ENCODE data around the gene MZT2A.
"Not testable (repeated sequence)": the region's sequence is repeated elsewhere in the genome, so short reads cannot be mapped to it uniquely, and the experiment has no call there.

The MZT2A gene

DNA sequence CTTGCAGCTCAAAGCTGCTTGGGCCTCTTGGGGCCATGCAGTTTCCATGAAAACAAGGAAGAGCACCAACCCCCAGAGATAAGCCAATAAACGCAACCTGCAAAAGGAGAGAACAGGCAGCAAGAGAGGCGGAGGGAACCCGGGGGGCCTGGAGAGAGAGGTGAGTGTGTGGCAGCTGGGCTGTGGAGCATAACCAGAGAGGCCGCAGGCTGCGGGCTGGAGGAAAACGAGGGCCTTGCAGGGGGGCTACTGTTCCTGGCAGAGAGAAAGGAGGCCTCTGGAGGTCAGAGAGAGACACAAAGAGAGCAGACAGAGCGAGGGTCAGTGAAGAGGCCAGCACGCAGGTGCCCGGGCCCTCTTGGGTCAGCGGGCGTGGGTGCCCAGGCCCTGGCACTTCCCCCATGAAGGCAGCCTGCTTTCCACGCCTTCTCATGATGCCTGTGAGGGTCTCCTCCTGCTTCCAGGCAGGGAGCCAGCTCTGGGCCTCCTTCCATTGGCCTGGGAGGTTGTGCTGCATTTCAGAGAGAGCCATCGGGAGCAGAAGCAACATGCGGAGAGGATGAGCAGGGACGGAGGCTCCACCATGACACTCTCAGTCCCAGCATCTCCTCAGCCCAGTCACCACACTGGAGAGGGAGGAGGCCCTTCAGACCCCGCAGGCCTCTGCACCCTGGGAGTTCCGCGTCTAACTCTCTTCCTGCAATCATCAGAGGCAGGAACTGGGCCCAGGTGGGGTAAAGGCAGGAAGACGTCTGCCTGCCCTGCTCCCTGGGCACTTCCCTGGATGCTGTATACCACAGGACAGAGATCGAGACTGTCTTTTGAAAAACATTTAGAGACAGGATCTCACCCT is 1.4 kb downstream of the MZT2A start:
- DNase-seq: not testable (repeated sequence)

DNA sequence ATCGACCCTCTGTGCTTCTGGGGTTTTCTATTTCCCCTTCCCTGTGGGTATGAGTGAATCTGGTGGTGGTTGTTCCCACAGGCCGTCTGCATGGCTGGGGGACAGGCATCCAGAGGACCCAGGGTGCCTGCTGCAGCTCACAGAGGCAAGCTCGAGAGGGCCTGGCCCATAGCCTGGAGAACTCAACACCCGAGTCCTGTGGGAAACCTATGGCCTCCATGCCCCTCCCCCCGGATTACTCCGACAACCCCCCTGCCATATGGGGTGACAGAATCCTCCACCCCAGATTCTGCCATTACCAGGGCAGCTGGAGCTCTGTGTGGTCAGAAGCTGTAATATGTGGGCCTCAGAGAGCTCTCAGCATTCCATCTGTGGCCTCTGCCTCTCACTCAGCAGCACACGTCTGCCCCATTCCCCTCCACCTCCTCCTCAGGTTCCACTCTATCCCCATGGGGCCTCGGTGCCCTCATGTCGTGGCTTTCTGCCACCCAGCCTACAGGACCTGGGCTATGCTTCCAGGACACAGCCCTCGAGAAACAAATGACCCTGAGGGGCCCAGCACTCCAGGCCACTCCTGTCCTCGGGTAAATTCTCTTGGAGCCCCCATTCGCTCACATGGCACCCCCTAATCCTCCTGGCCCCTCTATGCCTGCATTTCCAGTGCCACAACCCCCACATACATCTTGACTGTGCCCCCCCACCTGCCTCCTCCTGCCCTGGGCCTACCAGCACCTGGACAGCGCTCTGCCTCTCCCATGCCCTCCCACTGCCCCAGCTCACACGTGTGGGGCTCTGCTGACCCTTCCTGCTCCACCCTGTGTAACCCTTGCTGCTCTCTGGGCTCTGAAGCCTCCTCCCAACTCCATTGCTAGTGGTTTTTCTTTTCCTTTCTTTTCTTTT is 3.6 kb downstream of the MZT2A start:
- no peak for DNase-seq

DNA sequence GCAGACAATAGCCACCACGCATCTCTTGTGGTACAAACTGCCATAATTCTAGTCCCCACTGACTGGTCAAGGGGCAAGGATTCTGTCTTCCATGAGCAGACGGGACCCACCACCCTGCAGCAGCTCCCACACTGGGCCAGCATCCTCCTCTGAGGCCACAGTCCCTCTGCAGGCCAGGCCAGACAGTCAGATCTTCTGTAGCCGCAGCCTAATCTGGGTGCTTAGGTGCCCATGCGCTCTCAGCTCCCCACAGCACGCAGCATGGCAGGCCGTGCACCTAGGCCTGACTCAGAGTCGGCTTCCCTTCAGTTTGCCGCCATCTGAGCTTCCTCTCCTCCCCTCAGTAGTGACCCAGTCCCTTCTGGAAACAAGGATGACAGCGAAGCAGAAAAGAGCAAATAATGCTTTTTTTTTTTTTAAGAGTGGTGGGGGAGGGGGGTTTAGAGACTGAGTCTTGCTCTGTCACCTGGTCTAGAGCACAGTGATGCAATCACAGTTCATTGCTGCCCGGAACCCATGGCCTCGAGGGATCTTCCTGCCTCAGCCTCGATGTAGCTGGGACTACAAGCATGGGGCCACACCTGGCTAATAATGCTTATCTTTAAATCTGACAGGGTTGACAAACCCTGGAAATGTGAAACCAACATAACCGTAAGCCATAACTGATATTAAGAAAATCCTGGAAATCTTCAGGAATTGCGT is 5.8 kb downstream of the MZT2A start:
- not testable (repeated sequence) for DNase-seq

DNA sequence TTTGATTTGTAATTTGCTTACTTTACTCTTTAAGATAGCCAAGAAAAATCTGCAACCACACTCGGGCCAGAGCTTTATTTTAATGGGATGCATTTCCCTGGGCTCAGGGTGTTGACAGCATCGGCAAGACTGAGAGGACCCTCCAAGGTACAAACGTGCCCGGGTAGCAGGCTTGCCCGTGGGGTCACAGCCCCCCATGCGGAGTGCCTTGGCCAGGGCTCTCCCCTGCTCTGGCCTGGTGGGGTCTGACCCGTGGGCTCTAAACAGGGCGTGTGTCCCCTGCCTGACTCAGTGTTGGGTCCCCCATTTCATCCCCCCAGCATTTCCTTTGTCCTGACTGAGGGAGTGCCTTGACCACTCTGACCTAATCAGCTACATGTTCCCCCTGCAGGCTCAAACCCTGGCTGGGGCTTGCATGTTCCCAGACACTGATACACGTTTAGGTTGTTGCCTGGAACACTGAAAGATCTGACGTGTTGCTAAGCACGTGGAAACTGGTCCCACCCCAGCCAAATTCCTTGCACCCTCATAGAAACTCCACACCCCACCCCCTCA is 7.2 kb downstream of the MZT2A start:
- not testable (repeated sequence) for DNase-seq

DNA sequence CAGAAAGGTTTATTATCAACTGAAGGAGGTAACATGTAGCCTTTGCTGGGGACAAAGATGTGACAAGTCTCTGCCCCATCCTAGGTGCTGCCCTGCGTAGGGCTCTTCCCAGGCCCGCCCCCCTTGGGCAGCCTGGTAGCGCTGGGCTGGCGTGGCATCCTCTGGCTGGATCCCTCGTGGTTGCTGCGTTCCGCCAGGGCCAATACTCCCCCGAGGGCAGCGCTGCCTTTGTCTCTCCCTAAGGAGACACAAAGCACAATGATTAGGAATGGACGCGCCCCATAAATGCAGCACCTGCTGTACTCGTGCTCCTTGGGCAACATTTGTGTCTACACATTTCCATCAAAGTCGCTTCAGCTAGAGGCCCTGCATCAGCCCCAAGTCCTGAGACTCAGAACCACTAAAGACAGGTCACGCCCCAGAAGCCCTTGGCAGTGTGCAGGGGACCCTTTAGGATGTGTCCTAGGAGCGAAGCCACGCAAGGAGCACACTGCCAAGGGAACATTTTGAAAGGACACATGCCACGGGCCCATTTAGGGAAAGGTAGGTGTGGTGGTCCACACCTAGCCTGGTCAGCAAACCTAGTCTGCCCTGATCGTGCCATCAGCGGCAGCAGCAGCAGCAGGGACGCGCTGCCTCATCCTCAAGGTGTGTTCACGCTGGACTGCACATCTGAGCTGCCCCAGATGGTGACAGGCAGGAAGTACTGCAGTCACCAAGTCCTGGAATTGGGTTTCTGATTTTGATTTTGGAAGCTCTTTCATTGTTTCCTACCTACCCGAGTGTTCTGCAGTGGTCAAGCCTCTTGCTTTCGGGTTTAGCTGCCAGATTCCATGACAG is 8.0 kb downstream of the MZT2A start:
- not testable (repeated sequence) for DNase-seq

DNA sequence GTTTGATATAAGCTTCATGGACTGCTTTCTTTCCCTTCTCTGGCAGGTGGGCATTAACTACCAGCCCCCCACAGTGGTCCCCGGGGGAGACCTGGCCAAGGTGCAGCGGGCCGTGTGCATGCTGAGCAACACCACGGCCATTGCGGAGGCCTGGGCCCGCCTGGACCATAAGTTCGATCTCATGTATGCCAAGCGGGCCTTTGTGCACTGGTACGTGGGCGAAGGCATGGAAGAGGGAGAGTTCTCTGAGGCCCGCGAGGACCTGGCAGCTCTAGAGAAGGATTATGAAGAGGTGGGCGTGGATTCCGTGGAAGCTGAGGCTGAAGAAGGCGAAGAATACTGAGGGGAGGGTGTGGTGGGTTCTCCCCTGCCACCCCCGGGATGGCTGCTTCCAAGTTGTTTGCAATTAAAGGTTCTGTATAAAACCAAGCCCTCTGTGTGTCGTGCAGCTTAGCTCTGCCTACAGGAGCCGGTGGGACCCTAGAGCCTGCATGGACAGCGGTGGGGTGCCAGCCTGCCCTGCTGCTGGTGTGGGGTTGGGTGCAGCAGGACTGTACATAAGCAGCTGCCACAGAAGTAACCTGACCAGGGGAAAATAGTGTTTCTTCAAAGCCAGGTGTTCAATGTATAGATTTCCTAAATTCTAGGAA is 9.6 kb downstream of the MZT2A start:
- not testable (repeated sequence) for DNase-seq

DNA sequence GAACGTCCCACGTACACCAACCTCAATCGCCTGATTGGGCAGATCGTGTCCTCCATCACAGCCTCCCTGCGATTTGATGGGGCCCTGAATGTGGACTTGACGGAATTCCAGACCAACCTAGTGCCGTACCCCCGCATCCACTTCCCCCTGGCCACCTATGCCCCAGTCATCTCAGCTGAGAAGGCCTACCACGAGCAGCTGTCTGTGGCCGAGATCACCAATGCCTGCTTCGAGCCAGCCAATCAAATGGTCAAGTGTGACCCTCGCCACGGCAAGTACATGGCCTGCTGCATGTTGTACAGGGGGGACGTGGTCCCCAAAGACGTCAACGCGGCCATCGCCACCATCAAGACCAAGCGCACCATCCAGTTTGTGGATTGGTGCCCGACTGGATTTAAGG is 11.8 kb downstream of the MZT2A start:
- not testable (repeated sequence) for DNase-seq

DNA sequence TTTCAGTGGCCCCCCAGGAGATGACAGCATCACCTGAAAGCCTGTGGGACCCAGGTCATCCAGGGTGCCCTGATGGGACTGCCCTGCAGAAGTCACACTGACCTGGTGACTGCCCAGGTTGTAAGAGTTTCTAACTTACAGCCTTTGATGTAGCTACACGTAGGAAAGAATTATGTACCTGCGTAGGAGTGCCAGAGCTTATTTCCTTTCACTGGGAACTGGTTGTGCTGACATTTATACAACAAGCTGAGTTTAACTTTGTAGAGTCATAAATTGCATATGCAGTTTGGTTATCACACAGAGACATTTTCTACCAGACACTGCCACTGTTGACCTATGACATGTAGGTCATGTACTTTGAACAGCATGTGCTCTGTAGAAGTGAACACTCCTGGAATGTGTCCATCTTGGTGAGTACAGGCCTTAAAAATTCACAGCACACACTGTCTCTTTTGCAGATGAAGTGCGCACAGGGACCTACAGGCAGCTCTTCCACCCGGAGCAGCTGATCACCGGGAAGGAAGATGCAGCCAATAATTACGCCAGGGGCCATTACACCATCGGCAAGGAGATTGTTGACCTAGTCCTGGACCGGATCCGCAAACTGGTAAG is 13.2 kb downstream of the MZT2A start:
- DNase-seq: not testable (repeated sequence)

DNA sequence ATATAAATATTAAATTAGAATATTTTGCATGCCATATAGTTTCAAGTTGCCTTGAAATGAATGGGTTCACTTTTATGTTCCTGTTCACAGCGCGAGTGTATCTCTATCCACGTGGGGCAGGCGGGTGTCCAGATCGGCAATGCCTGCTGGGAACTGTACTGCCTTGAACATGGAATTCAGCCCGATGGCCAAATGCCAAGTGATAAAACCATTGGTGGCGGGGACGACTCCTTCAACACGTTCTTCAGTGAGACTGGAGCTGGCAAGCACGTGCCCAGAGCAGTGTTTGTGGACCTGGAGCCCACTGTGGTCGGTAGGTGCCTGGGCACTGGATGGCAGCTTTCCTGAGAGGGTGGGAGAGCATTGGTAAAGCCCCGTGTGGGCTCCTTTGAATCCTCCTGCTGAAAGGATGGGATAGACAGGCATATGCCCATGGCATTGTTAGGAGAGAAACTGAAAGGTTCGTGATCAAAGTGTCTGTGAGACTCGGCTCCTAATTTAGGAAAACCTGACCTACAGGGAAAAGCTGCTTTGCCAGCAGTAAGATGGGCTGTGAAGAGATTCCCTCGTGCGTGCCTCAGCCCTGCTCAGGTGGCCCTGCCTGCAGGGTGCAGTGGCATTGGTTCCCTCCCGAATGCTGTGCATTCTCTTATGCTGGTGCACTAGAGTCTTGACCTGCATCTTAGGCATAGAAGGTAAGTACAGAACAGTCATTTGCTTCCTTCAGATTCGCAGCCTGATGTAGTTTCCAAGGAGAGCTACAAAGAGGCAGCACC is 13.9 kb downstream of the MZT2A start:
- not testable (repeated sequence) for DNase-seq

DNA sequence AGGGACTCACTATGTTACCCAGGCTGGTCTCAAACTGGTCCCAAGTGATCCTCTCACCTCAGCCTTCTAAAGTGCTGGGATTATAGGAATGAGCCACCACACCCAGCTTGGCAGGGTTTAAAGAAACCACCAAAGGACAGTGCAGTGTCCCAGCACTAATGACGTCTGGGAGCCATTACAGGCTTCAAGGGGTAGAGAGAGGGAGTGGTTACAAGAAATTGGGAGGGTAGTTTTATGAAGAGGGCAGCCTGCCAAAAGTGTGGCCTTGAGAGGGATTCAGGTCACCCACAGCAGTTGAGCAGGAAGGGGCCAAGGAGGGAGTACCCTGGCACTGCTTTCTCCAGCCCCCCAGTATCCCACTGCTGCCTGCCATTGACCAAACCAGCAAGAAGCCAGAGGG is 15.0 kb downstream of the MZT2A start:
- not testable (repeated sequence) for DNase-seq

DNA sequence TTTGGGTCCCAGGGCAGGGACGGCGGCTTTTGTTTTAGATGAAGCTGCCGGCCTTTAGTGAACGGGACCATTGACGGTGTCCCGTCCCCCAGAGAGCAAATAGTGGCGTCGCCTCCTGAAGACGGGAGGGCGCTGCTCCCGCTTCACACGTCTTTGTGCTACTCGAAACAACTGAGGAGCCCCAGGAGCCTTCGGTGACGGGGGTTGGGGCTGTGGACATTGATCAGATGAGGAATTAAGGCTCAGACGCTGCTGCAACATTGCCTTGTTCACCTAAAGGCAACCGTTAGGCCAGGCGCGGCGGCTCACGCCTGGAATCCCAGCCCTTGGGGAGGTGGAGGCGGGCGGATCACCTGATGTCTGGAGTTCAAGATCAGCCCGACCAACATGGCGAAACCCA is 15.8 kb downstream of the MZT2A start:
- not testable (repeated sequence) for DNase-seq

DNA sequence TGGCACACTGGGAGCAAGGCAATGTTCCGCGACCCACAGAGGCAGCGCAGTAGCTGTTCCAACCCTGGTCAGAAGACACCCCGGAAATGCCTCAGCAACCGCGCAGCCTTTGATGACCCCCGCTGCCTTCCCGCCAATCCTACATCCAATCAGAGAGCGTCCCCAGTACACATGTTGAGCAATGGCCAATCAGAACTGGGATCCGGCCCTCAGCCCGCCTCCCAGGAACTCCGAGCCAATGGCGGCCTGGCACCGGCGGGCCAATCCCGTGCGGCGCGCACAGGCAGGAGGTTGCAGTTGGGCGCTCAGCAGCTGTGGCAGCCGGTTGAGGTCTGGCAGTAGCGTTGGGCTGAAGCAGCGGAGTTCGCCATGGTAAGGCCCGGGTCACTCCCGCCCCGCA is 16.4 kb downstream of the MZT2A start, which contains the start of gene TUBA3D:
TSS of gene TUBA3D (plus strand) at position 289 of the 400 bp plus-strand sequence. CDS start at position 370, 81 bp downstream.
- no peak for DNase-seq

DNA sequence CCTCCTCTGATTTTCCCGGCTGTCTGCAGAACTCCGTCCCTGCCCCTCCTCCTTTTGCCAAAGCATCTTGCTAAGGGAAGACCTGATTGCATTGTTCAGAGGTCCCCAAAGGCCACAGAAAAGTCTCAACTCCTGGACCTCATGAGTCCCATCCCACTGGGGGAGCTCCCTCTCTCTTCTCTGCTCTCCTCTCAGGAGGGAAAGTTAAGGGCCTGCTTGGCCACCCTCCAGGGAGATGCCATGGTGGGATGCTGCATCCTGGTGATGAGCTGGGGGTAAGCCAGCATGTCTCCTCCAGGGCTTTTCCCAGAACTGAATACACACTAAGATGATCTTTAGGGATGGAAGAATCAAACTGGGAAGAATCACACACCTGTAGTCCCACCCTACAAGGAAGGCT is 18.9 kb downstream of the MZT2A start:
- DNase-seq: not testable (repeated sequence)

DNA sequence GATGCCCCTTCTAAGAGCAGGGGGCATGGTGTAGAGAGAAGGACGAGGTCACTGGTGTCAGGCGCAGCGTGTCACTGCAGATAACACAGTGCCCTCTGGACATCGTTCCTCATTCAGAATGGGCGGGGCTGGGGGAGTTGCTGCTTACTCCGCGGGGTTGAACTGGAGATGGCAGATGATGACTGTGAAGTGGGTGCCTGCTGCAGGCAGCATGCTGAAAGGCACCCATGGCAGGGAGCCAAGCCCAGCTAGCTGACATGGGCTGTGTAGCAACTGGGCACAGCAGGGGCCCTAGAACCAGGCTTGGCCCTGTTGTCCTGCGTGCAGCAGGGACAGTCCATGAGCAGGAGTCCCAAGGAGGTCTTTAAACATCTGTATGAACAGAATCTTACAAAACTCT is 20.6 kb downstream of the MZT2A start:
- DNase-seq: not testable (repeated sequence)

DNA sequence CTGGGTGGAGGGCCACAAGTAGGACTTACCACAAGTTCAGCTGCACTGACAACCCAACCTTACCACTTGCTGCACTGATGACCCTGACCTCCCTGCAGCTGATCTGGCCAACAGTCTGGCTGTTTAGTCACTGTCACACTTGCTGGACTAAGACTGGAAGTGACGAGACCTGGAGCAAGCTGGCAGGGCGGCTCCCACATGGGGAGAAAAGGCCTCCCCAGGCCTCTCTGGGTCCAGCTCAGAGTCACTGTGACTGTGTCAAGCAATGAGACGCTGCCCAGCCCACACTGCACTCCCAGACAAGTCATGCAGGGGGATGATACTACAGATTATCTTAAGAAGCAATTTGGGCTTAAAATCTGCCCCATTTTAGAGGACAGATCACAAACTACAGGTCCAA is 21.3 kb downstream of the MZT2A start:
- DNase-seq: not testable (repeated sequence)

DNA sequence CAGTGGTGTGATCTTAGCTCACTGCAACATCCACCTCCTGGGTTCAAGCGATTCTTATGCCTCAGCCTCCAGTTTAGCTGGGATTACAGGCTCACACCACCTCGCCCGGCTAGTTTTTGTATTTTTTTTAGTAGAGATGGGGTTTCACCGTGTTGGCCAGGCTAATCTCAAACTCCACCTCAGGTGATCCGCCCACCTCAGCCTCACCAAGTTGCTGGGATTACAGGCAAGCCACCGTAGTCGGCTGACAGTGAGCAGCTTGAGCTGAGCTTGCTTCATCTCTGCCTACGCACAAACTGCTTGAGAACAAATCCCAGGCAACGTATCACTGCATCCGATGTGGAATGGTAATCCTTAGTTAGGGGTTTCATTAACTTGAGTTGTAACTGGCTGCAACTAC is 24.5 kb downstream of the MZT2A start:
- not testable (repeated sequence) for DNase-seq

DNA sequence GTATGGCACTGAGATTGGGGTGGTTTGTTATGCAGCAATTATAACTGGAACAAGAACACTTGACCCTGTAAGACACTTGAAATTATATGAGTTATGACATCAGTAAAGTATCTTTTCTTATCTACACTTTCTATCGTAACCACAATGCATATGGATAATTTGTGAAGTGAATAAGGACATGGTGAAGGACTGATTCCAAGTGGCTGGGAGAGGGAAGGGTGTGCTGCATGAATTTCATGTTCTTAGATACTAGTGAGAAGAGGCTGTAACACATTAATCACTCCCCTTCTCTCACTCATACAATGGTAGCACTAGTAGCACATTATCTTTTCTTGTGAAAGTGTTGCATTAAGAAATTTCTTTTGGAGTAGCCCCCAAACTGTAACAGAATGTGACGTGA is 37.3 kb downstream of the MZT2A start:
- not testable (repeated sequence) for DNase-seq

DNA sequence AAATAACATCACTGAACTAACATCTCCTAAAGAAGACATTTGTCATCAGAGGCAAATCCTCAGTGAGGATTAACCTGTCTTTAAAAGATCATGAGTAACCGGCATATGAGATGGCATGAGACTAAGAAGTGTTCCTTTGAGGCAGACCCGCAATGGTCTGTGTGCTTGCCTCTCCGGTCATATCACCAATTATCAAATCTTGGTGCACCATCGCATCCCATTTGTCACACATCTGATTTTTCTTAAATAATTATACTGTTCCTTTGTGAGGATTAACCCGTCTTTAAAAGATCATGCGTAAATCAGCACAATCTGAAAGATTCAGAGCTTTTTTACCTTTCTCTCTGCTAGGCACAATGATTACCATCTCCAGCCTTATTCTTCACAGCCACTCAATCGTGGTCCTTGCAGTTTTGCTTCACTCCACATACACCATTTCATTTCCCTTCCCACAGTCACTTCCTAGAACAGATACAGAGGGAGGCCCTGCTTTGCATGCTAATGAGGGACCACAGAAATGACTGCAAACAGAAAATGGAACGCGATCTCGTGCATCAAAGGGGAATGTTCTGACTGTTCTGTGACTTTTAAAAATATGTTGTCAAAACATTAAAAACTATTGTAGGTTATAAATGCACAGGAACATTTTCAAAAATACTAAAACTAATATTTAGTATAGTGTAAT is 40.8 kb downstream of the MZT2A start:
- not testable (repeated sequence) for DNase-seq

DNA sequence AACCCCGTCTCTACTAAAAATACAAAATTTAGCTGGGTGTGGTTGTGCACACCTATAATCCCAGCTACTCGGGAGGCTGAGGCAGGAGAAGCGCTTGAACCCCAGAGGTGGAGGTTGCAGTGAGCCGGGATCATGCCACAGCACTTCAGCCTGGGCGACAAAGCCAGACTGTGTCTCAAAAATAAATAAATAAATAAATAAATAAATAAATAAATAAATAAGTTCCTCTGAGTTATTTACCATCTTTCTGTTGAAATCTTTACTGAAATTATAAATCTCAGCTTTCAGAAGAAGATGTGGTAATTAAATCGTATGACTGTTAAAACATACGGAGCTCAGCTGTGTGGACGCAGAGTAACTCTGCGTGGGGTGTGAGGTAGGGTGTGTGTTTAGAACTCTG is 44.2 kb downstream of the MZT2A start:
- not testable (repeated sequence) for DNase-seq
